ENCODE data around the gene MRPL18. TPM values are rescaled to one million over a fixed set of nuclear protein-coding genes. Genes with fewer than 3 reads are reported as not detected.

Gene MRPL18
- total and polyA plus RNA-seq, 2 of the 8 experiments (the other 6 are each of a cell fraction or from before 2014, with no cell fraction given) = 58.7 to 79.8 TPM

- FAIRE-seq = no peak
Measured at GRCh38 chr6:159826004-159826403, 35.7 kb downstream of the MRPL18 start.

More at GRCh38 chr6:159826004-159826403, 35.7 kb downstream of the MRPL18 start:
- H2AFZ ChIP-seq (ENCODE audit: low read length) = no peak overlapping the region
- no peak overlapping the region for H3K9ac ChIP-seq (replicated peaks in 1 of 4; ENCODE audit: extremely low read depth in 1 of 4, low read depth in 3 of 4, low read length in 3 of 4)
- H3K79me1 ChIP-seq (ENCODE audit: low read depth, low read length) = no peaks in the 10 kb centered on the region
- H3K9me3 ChIP-seq (ENCODE audit: insufficient read depth in 2 of 2, low read depth in 1 of 2, low read length in 1 of 2) = no peaks in the 10 kb centered on the region
- H3K23ac ChIP-seq (ENCODE audit: insufficient read length) = no peak overlapping the region
- peaks cover 0 to 9% (median 2%) of the 10 kb centered on the region in 4 experiments; a peak in 5 of 7 replicates for H3K4me1 ChIP-seq (replicated peaks in 1 of 4; ENCODE audit: control insufficient read depth in 3 of 4, insufficient read depth in 4 of 4, low read length in 3 of 4)
- no peaks in the 10 kb centered on the region for H3K36me3 ChIP-seq (ENCODE audit: control insufficient read depth in 2 of 4, insufficient read depth in 4 of 4, low read length in 3 of 4)
- H2BK20ac ChIP-seq (ENCODE audit: low read length) = no peak overlapping the region
- 88% methylated on average over 13 of the region's 13 CpGs; no CpG with 5 or more reads in 1 of the 2 experiments for WGBS, 2 experiments (ENCODE audit: extremely low coverage in 1 of 2, insufficient coverage in 1 of 2, insufficient read length in 1 of 2, insufficient replicate concordance in 2 of 2, low coverage in 1 of 2, low lambda C conversion rate in 2 of 2, missing lambda C conversion rate in 1 of 2)
- H3K18ac ChIP-seq (ENCODE audit: extremely low read depth, low read length) = no peak overlapping the region
- H2BK15ac ChIP-seq (ENCODE audit: low read length) = no peak overlapping the region
- no peak overlapping the region for H3K4me3 ChIP-seq (ENCODE audit: extremely low read depth in 1 of 4, insufficient read depth in 2 of 4, low read depth in 3 of 4, low read length in 4 of 4)
- H2AK5ac ChIP-seq (ENCODE audit: low read depth, low read length) = no peak overlapping the region
- no peak overlapping the region for H4K8ac ChIP-seq (ENCODE audit: extremely low read depth, insufficient read depth, low read length)
- POLR2A ChIA-PET (ENCODE audit: partially characterized antibody) = interaction anchor here (1.8 kb wide), 1 partner anchor 10 kb away, joined by 4 read pairs; no protein-coding TSS in a partner anchor
- H2BK5ac ChIP-seq (ENCODE audit: low read depth, low read length) = no peak overlapping the region
- no peak overlapping the region for H3K14ac ChIP-seq (ENCODE audit: insufficient read length)
- no peak overlapping the region for H4K91ac ChIP-seq (replicated peaks; ENCODE audit: insufficient read length, low read length)
- H3K79me2 ChIP-seq (ENCODE audit: control insufficient read depth in 1 of 2, insufficient read depth in 2 of 2, low read length in 2 of 2) = no peaks in the 10 kb centered on the region
- no peaks in the 10 kb centered on the region; a peak in 1 of 7 replicates for H3K27me3 ChIP-seq (replicated peaks in 1 of 4; ENCODE audit: control insufficient read depth in 3 of 4, extremely low read depth in 1 of 4, insufficient read depth in 3 of 4, low read length in 3 of 4)
- DNase-seq (ENCODE audit: low read depth in 1 of 2, low spot score in 2 of 2) = no peak
- H3K4me2 ChIP-seq (ENCODE audit: insufficient read depth in 1 of 2, low read depth in 2 of 2, low read length in 2 of 2) = no peak overlapping the region
- no peak overlapping the region for H4K5ac ChIP-seq (ENCODE audit: insufficient read length, low read depth, low read length)
- no peak overlapping the region for H2BK120ac ChIP-seq (replicated peaks; ENCODE audit: low read depth, low read length)
- H4K20me1 ChIP-seq (replicated peaks in 1 of 2; ENCODE audit: control insufficient read depth in 1 of 2, insufficient read depth in 2 of 2, low read length in 2 of 2) = no peaks in the 10 kb centered on the region
- H3K56ac ChIP-seq (replicated peaks; ENCODE audit: insufficient read length, low read depth, low read length) = no peak overlapping the region
- H3K23me2 ChIP-seq (ENCODE audit: low read depth, low read length) = no peaks in the 10 kb centered on the region
- no peak for TF ChIP-seq SAP30 (IDR thresholded peaks at IDR 0.05; ENCODE audit: insufficient read depth, insufficient replicate concordance, low read length)
- no peak for TF ChIP-seq TAF7 (optimal IDR thresholded peaks at IDR 0.05; ENCODE audit: borderline replicate concordance, low read depth, low read length)
- TF ChIP-seq TAF1 (IDR thresholded peaks at IDR 0.05; ENCODE audit: low read depth, low read length) = no peak
- TF ChIP-seq CREB1 (IDR thresholded peaks at IDR 0.05) = no peak
- TF ChIP-seq E2F6 (IDR thresholded peaks at IDR 0.05) = no peak
- no peak for TF ChIP-seq BACH1 (IDR thresholded peaks at IDR 0.05; ENCODE audit: low read length)
- no peak for TF ChIP-seq RXRA (IDR thresholded peaks at IDR 0.05; ENCODE audit: insufficient read depth, low read depth, low read length)
- no peak overlapping the region for H2BK12ac ChIP-seq (ENCODE audit: low read depth, low read length)
- no peak overlapping the region for H3K27ac ChIP-seq (ENCODE audit: low read depth, low read length)
- CTCF ChIA-PET (ENCODE audit: partially characterized antibody) = no interaction called here
- H3K4ac ChIP-seq (replicated peaks; ENCODE audit: insufficient read length, low read depth, low read length) = no peak overlapping the region

Measured in H1 (cell line).